Measurements from ENCODE around the gene TFB2M. TPM values are rescaled to one million over a fixed set of nuclear protein-coding genes. Genes with fewer than 3 reads are reported as not detected.

The TFB2M gene
- total RNA-seq, 1 experiment from 2014 or later = 27.7 TPM

- no peak for TF ChIP-seq CTCF (conservative IDR thresholded peaks at IDR 0.05)
- Histone ChIP-seq H4K8ac (replicated peaks; ENCODE audit: insufficient read length, low read depth, low read length) (no peak overlapping the region), H3K79me2 (ENCODE audit: insufficient read depth, low read length) (no peaks in the 10 kb centered on the region), H2BK5ac (ENCODE audit: insufficient read length, low read length) (no peak overlapping the region), H3K27ac (ENCODE audit: insufficient read length, low read depth, low read length) (no peak overlapping the region), H2BK120ac (ENCODE audit: low read depth, low read length, poor library complexity, severe bottlenecking) (no peak overlapping the region), H3K56ac (ENCODE audit: insufficient read length, low read depth, low read length) (no peak overlapping the region), H2BK20ac (ENCODE audit: low read depth, low read length, poor library complexity, severe bottlenecking) (no peak overlapping the region), H3K23me2 (ENCODE audit: insufficient read length, low read depth, low read length, poor library complexity, severe bottlenecking) (no peaks in the 10 kb centered on the region), H2AFZ (ENCODE audit: low read length) (no peak overlapping the region), H2BK15ac (ENCODE audit: low read depth, low read length) (no peak overlapping the region), H3K4ac (ENCODE audit: low read depth, low read length) (no peak overlapping the region), H3T11ph (ENCODE audit: low read length) (no peak overlapping the region), H3K18ac (ENCODE audit: insufficient read length, low read depth, low read length) (no peak overlapping the region), H4K5ac (ENCODE audit: insufficient read length, low read depth, low read length) (no peak overlapping the region), H3K9me3 (ENCODE audit: control insufficient read depth, low read depth, low read length) (peaks cover 5% of the 10 kb centered on the region), H3K14ac (ENCODE audit: insufficient read depth, low read length) (no peak overlapping the region), H2AK5ac (ENCODE audit: insufficient read length, low read length) (no peak overlapping the region), H3K23ac (ENCODE audit: insufficient read length, low read depth, low read length) (no peak overlapping the region), H4K91ac (ENCODE audit: insufficient read length, low read depth, low read length) (no peak overlapping the region), H3K4me2 (ENCODE audit: insufficient read depth, insufficient read length, low read length) (no peak overlapping the region), H3K27me3 (ENCODE audit: insufficient read depth, low read length) (no peaks in the 10 kb centered on the region), H2BK12ac (ENCODE audit: insufficient read length, low read depth, low read length) (no peak overlapping the region), H4K20me1 (ENCODE audit: control insufficient read depth, insufficient read depth, insufficient read length) (no peaks in the 10 kb centered on the region), H3K9ac (ENCODE audit: extremely low read depth, insufficient read length, low read length) (no peak overlapping the region), H3K79me1 (ENCODE audit: insufficient read depth, low read depth, low read length, poor library complexity, severe bottlenecking) (no peaks in the 10 kb centered on the region), H3K4me1 (ENCODE audit: insufficient read depth, low read length) (no peaks in the 10 kb centered on the region)
- Mint-ChIP-seq H3K27ac (no peak overlapping the region), H3K4me1 (no peaks in the 10 kb centered on the region), H3K9me3 (peaks cover 46 to 52% of the 10 kb centered on the region in 2 experiments), H3K36me3 (ENCODE audit: insufficient read depth in 1 of 3, low read depth in 3 of 3) (peaks cover 3 to 14% (median 5%) of the 10 kb centered on the region in 3 experiments; a peak in 3 of 7 replicates), H3K27me3 (ENCODE audit: low read depth) (peaks cover 7% of the 10 kb centered on the region), H3K4me3 (no peak overlapping the region)
- DNase-seq = no peak
- no CpG with 5 or more reads among the region's 3 CpGs for WGBS (ENCODE audit: extremely low coverage, insufficient read length, low lambda C conversion rate)
Measured at GRCh38 chr1:246515390-246516005, 50.6 kb downstream of the TFB2M start.

Measured in H9 (cell line).